SK-N-SH (cell line): ENCODE measurements around the gene RAD51B.

Experiments used
- EZH2phosphoT487 ChIP-seq: fragments of 200-600 bp; sonication (generic); IDR thresholded peaks from 2 replicates; pipeline ENCODE4 v1.6.1; 2017; ENCODE audit warnings: low read depth, mixed run types, mild to moderate bottlenecking, antibody characterized with exemption, moderate library complexity, borderline replicate concordance
- TF ChIP-seq, protein P1 (sequence below): fragments of 150-350 bp; IDR thresholded peaks from 2 replicates; pipeline ENCODE4 v1.6.1; 2017; ENCODE audit warnings: antibody characterized with exemption, low read length, low read depth, borderline replicate concordance

DNA sequence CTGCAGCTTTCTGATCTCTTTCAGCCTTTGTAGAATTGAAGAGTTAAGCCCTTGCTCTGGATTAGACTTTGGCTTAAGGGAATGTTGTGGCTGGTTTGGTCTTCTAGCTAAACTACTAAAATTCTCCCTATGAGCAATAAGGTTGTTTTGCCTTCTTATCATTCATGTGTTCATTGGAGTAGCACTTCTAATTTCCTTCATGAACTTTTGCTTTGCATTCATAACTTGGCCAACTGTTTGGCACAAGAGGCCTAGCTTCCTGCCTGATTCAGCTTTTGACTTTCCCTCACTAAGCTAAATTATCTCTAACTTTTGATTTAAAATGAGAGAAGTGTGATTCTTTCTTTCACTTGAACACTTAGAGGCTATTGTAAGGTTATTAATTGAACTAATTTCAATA, 384.3 kb downstream of the RAD51B start:
- no peak for TF ChIP-seq EZH2phosphoT487
- TF ChIP-seq, protein P1, sequence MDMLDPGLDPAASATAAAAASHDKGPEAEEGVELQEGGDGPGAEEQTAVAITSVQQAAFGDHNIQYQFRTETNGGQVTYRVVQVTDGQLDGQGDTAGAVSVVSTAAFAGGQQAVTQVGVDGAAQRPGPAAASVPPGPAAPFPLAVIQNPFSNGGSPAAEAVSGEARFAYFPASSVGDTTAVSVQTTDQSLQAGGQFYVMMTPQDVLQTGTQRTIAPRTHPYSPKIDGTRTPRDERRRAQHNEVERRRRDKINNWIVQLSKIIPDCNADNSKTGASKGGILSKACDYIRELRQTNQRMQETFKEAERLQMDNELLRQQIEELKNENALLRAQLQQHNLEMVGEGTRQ = no peak
